ENCODE measurements around the gene TRAF3IP3. TPM values are rescaled to one million over a fixed set of nuclear protein-coding genes. Genes with fewer than 3 reads are reported as not detected.

TRAF3IP3 gene
- total and polyA plus RNA-seq, 2 of the 13 experiments (the other 11 are each of a cell fraction or from before 2014, with no cell fraction given): not detected

DNA sequence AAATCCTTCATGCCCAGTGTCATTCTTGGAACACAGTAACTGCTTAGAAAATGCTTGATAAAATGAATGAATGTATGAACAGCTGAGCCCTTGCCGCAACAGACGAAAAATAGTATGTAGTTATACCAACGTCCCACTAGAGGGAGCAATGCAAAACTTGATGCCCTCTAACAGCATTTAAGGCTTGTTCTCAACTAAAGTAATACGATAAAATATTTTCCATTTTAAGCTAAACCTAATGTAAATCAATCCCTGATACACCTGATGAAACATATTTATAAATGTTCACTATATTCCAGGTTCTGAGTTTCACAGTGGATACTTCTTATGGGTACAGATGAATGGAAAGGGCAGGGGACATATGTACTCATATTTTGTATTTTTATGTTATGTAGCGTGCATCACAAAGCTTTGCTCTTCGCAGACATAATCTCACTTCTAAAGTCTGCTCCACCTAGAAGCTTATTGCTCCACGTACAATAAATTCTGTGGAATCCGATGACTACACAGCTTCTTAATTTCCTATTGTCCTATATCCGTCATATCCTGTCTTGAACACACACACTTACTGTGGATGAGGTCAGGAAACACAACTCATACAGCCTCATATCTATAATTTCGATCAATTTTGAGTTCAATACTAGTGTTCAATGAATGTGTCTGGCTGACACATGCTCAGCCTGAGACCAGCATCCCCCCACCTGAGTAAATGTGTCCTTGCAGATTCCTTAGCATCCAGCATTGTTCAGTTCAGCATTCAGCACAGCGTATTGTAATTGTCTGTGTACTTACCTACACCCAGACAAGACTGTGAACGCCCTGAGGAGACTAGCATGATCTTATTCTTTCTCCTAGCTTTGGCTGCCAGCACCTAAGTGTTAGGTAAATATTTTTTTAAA lies 67.5 kb downstream of the TRAF3IP3 start:
- Histone ChIP-seq H3K4me3 (replicated peaks in 1 of 3; ENCODE audit: insufficient read depth in 1 of 3, low read depth in 2 of 3, low read length in 3 of 3) (no peak overlapping the region; a peak in 1 of 6 replicates), H3K9me3 (ENCODE audit: low read length) (no peaks in the 10 kb centered on the region), H3K4me2 (ENCODE audit: low read depth, low read length) (peak overlapping the region; percentile 39), H3K36me3 (replicated peaks in 1 of 2; ENCODE audit: control insufficient read depth in 1 of 2, insufficient read depth in 2 of 2, low read length in 2 of 2) (no peaks in the 10 kb centered on the region), H3K79me2 (ENCODE audit: insufficient read depth, low read length) (peaks cover 4% of the 10 kb centered on the region), H3K27ac (ENCODE audit: extremely low read length, insufficient read depth, low read length) (no peak overlapping the region), H3K4me1 (ENCODE audit: insufficient read depth, low read length) (peaks cover 23% of the 10 kb centered on the region), H3K27me3 (ENCODE audit: control insufficient read depth in 1 of 2, insufficient read depth in 2 of 2, low read length in 2 of 2) (peaks cover 0 to 6% of the 10 kb centered on the region in 2 experiments; a peak in 1 of 5 replicates), H2AFZ (ENCODE audit: low read length) (peak overlapping the region; percentile 31), H4K20me1 (ENCODE audit: insufficient read depth, low read length) (no peaks in the 10 kb centered on the region), H3K9ac (ENCODE audit: insufficient read depth, low read depth, low read length) (no peak overlapping the region)
- peak; percentile 44; the same call in 1 of the 2 replicates for TF ChIP-seq ZNF24 (IDR thresholded peaks at IDR 0.05)
- TF ChIP-seq TFAP4 (IDR thresholded peaks at IDR 0.05; ENCODE audit: borderline replicate concordance, low read depth): peak; percentile 37; the same call in 1 of the 2 replicates
- TF ChIP-seq, protein P1, sequence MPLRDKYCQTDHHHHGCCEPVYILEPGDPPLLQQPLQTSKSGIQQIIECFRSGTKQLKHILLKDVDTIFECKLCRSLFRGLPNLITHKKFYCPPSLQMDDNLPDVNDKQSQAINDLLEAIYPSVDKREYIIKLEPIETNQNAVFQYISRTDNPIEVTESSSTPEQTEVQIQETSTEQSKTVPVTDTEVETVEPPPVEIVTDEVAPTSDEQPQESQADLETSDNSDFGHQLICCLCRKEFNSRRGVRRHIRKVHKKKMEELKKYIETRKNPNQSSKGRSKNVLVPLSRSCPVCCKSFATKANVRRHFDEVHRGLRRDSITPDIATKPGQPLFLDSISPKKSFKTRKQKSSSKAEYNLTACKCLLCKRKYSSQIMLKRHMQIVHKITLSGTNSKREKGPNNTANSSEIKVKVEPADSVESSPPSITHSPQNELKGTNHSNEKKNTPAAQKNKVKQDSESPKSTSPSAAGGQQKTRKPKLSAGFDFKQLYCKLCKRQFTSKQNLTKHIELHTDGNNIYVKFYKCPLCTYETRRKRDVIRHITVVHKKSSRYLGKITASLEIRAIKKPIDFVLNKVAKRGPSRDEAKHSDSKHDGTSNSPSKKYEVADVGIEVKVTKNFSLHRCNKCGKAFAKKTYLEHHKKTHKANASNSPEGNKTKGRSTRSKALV (CRISPR knock-in tag; IDR thresholded peaks at IDR 0.05): no peak
- no peak for TF ChIP-seq HCFC1 (IDR thresholded peaks at IDR 0.05; ENCODE audit: low read depth, low read length)
- TF ChIP-seq, protein P2, sequence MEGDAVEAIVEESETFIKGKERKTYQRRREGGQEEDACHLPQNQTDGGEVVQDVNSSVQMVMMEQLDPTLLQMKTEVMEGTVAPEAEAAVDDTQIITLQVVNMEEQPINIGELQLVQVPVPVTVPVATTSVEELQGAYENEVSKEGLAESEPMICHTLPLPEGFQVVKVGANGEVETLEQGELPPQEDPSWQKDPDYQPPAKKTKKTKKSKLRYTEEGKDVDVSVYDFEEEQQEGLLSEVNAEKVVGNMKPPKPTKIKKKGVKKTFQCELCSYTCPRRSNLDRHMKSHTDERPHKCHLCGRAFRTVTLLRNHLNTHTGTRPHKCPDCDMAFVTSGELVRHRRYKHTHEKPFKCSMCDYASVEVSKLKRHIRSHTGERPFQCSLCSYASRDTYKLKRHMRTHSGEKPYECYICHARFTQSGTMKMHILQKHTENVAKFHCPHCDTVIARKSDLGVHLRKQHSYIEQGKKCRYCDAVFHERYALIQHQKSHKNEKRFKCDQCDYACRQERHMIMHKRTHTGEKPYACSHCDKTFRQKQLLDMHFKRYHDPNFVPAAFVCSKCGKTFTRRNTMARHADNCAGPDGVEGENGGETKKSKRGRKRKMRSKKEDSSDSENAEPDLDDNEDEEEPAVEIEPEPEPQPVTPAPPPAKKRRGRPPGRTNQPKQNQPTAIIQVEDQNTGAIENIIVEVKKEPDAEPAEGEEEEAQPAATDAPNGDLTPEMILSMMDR (CRISPR knock-in tag; IDR thresholded peaks at IDR 0.05): peak; percentile 66
- TF ChIP-seq ZFP1 (CRISPR knock-in tag; IDR thresholded peaks at IDR 0.05): no peak
- no peak for TF ChIP-seq SAP130 (CRISPR knock-in tag; IDR thresholded peaks at IDR 0.05; ENCODE audit: low read depth)
- ChIA-PET POLR2A (no interaction called here), CTCF (ENCODE audit: low intra/inter-chr PET ratio, low total read pairs) (interaction anchor here (1.5 kb wide), 1 partner anchor 166 kb away, joined by 4 read pairs; no protein-coding TSS in a partner anchor)
- peak; percentile 63 for ATAC-seq
- DNase-seq (ENCODE audit: low spot score): peak; percentile 38
- in situ Hi-C loops (cut with HindIII; ENCODE audit: extremely low pct_ligation_motif_present, low pct_unique_long_range_greater_than_20kb) (no loop called here), intact Hi-C loops (cut with micrococcal nuclease; ENCODE audit: unreplicated experiment) (loop anchor here (5.0 kb wide), 1 partner anchor 76 kb away; no protein-coding TSS in a partner anchor)
- whole genome bisulfite sequencing (ENCODE audit: low lambda C conversion rate): 19% methylated on average over 12 of the region's 12 CpGs
- no TSS peak for BruUV-seq (replicated peaks)
- peak; percentile 59 for FAIRE-seq

All from HepG2 (cell line).